ENCODE data around the gene PHACTR1. TPM values are rescaled to one million over a fixed set of nuclear protein-coding genes. Genes with fewer than 3 reads are reported as not detected.

Gene PHACTR1
- total RNA-seq, 1 experiment from 2014 or later: 15.5 TPM

GRCh38 chr6:12710921-12711320 lies 5.6 kb upstream of the PHACTR1 start:
- H3K27me3 Mint-ChIP-seq (ENCODE audit: low read depth): no peaks in the 10 kb centered on the region
- peaks cover 26% of the 10 kb centered on the region for H3K4me1 Mint-ChIP-seq
- H3K27ac Mint-ChIP-seq: no peak overlapping the region
- no peak overlapping the region for H3K4me3 Mint-ChIP-seq
- POLR2A ChIA-PET: no interaction called here
- ATAC-seq (no peak), DNase-seq (ENCODE audit: low spot score) (no peak)
- TF ChIP-seq ZSCAN18 (CRISPR knock-in tag; IDR thresholded peaks at IDR 0.05) (no peak), ARID4B (CRISPR knock-in tag; IDR thresholded peaks at IDR 0.05; ENCODE audit: borderline replicate concordance) (no peak), OVOL2 (CRISPR knock-in tag; IDR thresholded peaks at IDR 0.05; ENCODE audit: borderline replicate concordance) (no peak), IRF1 (CRISPR knock-in tag; IDR thresholded peaks at IDR 0.05) (no peak), FOXK1 (CRISPR knock-in tag; IDR thresholded peaks at IDR 0.05) (no peak), ZNF416 (CRISPR knock-in tag; IDR thresholded peaks at IDR 0.05) (no peak), ATF3 (CRISPR knock-in tag; conservative IDR thresholded peaks at IDR 0.05) (no peak), NFE2L1 (CRISPR knock-in tag; IDR thresholded peaks at IDR 0.05) (no peak), NFYB (CRISPR knock-in tag; conservative IDR thresholded peaks at IDR 0.05; ENCODE audit: low read depth) (no peak), ZNF232 (CRISPR knock-in tag; IDR thresholded peaks at IDR 0.05) (no peak), MYBL2 (CRISPR knock-in tag; IDR thresholded peaks at IDR 0.05) (no peak), ATF6 (CRISPR knock-in tag; IDR thresholded peaks at IDR 0.05) (no peak)
- no peaks in the 10 kb centered on the region for H3K36me3 Mint-ChIP-seq
- no peaks in the 10 kb centered on the region for H3K9me3 Mint-ChIP-seq
- CTCF ChIA-PET: no interaction called here

GRCh38 chr6:12714022-12714421 lies 2.5 kb upstream of the PHACTR1 start:
- no peaks in the 10 kb centered on the region for H3K9me3 Mint-ChIP-seq
- CTCF ChIA-PET: no interaction called here
- TF ChIP-seq HMGXB4 (CRISPR knock-in tag; IDR thresholded peaks at IDR 0.05) (no peak), ZNF219 (CRISPR knock-in tag; IDR thresholded peaks at IDR 0.05; ENCODE audit: borderline replicate concordance) (no peak), PREB (CRISPR knock-in tag; IDR thresholded peaks at IDR 0.05; ENCODE audit: borderline replicate concordance) (no peak), ERG (CRISPR knock-in tag; IDR thresholded peaks at IDR 0.05) (no peak), ZNF232 (CRISPR knock-in tag; IDR thresholded peaks at IDR 0.05) (no peak), GABPB1 (CRISPR knock-in tag; IDR thresholded peaks at IDR 0.05) (no peak), MYBL2 (CRISPR knock-in tag; IDR thresholded peaks at IDR 0.05) (no peak), NR2C2 (CRISPR knock-in tag; IDR thresholded peaks at IDR 0.05) (no peak), SMAD3 (CRISPR knock-in tag; IDR thresholded peaks at IDR 0.05; ENCODE audit: borderline replicate concordance) (no peak), TP53 (CRISPR knock-in tag; IDR thresholded peaks at IDR 0.05) (no peak), IRF2 (CRISPR knock-in tag; IDR thresholded peaks at IDR 0.05; ENCODE audit: borderline replicate concordance, low read depth) (no peak), ZSCAN18 (CRISPR knock-in tag; IDR thresholded peaks at IDR 0.05) (no peak), OVOL2 (CRISPR knock-in tag; IDR thresholded peaks at IDR 0.05; ENCODE audit: borderline replicate concordance) (no peak)

More at GRCh38 chr6:12714022-12714421, 2.5 kb upstream of the PHACTR1 start:
- ATAC-seq (no peak), DNase-seq (ENCODE audit: low spot score) (no peak)
- Mint-ChIP-seq H3K36me3 (no peaks in the 10 kb centered on the region), H3K4me1 (peaks cover 43% of the 10 kb centered on the region), H3K27ac (no peak overlapping the region), H3K27me3 (ENCODE audit: low read depth) (no peaks in the 10 kb centered on the region), H3K4me3 (no peak overlapping the region)
- POLR2A ChIA-PET: no interaction called here

Measured in WTC11 (cell line).